ENCODE measurements around the gene KRT10.
"Not testable (repeated sequence)": the region's sequence is repeated elsewhere in the genome, so short reads cannot be mapped to it uniquely, and the experiment has no call there.

Gene KRT10

DNA sequence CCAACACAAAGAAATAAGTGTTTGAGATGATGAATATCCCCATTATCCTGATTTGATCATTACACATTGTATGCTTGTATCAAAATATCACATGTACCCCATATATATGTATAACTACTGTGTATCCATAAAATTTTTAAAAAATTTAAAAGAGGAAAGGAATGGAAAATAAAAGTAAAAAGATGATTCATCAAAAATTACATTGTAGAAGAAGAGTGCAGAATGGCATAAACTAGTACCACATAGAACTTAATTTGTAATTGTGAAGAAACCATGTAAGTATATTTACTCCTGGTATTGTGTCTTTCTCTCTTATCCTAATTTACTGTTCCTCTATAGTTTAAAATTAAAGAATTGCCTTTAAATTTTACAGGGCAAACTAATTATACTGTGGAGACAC, 11.5 kb upstream of the KRT10 start:
- in situ Hi-C loops (cut with MboI; ENCODE audit: low sequenced_read_pairs): no loop called here

DNA sequence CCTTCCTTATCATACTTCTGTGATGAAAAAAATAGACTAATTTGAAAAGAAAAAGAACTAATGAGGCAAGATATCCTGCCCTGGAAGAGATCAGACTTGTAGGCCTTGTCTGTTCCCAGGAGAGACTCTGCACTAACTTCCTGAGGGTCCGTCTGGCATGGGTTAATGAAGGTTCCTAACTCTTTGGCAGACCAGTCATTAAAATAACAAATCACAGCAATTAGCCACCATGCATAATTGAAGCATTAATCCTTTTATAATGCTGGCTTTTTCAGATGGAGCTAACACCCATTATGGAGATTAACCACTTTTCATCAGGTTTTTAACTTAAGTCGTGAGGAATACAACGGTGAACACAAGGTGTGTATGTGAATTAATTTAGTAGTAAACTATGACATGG, 10.4 kb upstream of the KRT10 start:
- in situ Hi-C loops (cut with MboI; ENCODE audit: low sequenced_read_pairs): no loop called here

DNA sequence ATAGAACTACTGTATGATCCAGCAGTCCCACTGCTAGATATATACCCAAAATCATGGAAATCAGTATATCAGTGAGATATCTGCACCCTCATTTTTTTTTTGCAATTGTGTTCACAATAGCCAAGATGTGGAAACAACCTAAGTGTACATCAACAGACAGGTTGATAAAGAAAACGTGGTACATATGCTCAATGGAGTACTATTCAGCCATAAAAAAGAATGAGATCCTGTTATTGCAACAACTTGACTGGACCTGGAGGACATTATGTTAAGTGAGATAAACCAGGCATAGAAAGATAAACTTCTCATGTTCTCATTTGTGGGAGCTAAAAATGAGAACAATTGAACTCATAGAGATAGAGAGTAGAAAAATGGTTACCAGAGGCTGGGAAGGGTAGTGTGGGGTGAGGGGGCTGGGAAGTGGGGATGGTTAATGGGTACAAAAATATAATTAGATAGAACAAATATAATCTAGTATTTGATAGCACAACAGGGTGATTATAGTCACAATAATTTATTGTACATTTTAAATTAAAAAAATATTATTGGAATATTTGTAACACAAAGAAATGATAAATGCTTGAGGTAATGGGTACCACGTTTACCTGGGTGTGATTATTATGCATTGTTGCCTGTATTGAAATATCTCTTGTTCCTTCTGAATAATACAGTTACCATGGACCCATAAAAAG, 7.8 kb upstream of the KRT10 start:
- in situ Hi-C loops (cut with MboI; ENCODE audit: low sequenced_read_pairs): no loop called here

DNA sequence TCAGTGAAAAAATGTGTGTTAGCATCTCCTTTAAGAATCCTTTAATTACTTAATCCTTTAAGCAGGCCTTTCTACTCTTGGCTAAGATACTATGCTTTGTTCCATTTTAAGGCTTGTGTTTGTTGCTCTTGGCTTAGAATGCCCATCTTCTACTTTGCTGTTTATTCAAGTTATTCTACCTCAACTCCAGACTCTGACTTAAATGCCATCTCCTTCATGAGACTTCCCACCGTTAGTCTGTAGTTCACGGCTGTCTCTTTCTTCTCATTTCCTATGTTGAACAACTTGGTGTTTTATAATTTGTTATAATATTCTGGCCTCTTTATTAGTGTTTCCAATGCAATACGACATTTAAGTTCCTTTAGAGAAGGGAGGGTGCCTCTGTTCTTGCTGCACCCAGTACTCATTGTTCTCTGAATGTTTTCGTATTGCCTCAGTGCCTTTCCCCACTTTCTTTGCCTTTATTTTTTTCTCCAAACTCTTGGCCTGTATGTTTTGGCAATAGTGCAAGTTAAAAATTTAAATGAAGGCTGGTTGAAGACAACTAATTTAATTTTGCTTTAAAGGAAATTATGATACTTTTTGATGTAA, 6.1 kb upstream of the KRT10 start:
- in situ Hi-C loops (cut with MboI; ENCODE audit: low sequenced_read_pairs): no loop called here

DNA sequence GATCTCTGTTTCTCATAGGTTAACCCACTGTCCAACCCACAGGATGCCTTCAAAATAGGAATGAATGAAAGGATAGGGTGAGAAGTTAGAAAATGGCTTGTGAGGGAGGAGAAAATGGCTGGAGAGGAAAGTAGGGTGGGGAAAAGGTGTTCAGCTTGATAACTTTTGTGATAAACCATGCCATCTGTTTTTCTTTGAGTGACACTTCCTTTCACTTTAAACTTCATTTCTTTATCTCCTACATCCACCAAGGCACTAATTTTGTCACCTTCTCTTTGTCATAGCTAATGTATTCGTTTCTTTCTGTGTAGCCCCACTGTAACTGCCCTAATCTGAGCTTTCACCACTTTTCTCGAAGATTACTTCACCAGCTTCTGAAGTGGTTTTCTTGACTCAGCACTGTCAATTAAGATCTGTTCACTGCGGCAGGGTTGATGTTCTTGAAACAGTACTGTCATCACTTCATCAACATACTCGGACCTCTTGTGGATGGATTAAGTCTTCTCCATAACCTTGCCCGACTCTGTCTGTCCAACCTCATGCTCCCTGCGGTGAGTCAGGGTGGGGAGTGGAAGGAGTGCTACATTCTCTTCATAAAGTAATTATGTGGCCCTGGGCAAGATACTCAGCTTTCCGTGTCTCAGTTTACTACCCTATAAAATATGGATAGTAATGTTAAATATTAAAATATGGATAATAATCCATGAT, 5.5 kb upstream of the KRT10 start:
- in situ Hi-C loops (cut with MboI; ENCODE audit: low sequenced_read_pairs): no loop called here

DNA sequence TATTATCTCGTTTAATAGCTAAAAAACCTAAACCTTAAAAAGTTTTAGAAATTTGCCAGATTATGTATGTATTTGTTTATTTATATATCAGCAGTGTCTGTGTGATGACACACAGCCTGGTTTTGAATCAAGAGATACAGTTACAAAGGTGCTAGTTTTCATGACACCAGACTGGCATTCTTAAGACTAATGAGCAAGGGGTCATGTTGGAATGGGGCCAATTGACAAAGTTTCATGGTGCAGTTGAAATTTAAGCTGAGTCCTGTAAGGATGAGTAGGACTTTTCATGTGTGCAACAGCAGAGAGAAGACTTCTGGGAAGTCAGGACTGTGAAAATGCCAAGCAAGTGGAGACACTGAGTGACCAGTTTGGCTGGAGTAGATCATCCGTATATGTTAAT, 3.2 kb upstream of the KRT10 start:
- in situ Hi-C loops (cut with MboI; ENCODE audit: low sequenced_read_pairs): no loop called here

DNA sequence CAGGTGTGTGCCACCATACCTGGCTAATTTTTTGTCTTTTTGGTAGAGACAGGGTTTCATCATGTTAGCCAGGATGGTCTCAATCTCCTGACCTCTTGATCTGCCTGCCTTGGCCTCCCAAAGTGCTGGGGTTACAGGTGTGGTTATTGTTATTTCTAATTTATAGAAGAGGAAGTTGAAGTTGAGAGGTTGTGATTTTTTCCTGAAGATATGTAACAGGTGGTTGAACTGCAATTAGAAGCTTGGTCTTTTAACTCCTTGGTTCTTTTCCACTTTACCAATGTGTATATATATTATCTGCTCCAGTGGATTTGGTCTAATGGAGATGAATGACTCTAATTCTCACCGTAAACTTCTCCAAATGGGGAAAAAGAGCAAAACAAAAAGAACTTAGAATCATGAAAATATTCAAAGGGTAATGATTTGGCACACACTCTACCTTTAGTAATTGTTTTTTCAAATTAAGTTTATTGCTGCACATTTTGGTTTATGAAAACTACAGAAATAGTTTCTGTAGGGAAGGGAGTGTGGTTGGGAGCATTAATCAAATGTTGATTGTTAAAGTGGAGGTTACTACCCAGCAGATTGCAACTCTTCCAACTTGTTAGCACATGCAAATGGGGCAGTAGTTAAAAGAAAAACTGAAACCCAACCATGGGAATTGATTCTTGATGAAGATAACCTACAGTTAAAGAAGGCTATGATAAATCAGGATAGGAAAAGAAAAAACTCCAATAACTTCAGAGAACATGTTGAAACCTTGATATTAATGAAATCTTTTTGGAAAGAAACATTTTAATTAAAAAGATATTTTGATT, 1.8 kb upstream of the KRT10 start:
- in situ Hi-C loops (cut with MboI; ENCODE audit: low sequenced_read_pairs): no loop called here

DNA sequence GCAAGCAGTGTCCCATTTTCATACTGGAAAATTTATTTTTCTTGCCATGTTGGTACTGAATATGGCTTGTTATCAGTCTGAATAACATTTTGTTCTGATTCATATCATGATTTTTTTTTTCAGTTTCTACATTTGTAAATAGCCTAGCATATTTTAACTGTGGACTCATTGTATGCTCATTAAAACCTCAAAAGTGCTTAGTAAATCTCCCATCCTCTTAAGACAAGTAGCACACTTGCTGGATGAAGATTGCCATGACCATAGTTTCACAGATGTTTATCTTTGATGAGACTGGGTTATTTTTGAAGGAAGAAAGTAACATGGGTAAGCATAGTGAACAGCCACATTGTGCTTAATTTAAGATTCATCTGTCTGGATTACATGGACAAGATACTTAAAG, 878 bp downstream of the KRT10 start:
- in situ Hi-C loops (cut with MboI; ENCODE audit: low sequenced_read_pairs): no loop called here

DNA sequence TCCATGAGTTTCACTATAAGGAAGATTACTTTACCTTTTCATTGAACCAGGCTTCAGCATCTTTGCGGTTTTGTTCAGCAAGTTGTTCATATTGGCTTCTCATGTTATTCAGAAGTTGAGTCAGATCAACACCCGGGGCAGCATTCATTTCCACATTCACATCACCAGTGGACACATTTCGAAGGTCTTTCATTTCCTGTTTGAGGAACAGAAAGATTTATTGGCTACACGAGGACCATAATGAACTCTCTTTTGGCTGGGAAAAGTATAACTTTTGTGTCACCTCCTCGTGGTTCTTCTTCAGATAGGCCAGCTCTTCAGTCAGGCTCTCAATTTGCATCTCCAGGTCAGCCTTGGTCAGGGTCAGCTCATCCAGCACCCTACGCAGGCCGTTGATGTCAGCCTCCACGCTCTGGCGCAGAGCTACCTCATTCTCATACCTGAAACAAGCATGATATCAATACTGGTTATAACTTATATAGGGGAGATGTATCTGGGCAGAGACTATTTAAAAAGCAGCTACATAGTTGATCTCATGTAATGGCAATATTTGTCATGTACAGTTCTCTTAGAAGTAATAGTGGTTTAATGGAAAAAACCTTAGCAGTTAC, 2.1 kb downstream of the KRT10 start:
- in situ Hi-C loops (cut with MboI; ENCODE audit: low sequenced_read_pairs): no loop called here

DNA sequence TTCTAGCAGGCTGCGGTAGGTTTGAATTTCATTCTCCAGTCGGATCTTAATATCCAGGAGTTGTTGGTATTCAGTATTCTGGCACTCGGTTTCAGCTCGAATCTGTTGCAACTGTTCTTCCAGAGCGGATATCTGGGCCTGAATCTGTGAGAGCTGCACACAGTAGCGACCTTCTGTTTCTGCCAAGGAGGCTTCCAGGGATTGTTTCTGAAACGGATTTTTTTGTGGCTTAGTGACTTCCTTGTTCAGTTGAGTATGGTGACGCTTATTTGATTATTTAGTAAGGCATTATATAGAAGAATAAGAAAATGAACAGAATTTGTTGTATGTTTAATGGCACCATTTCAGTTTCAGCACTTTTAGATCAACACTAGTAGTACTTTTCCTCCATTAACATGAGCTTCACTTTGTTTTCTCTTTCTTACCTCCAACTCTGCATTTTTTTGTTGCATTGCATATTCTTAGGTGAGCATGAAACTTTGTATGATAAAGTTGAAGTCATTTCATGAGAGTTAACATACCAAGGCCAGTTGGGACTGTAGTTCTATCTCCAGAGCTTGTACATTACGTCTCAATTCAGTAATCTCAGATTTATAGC, 2.8 kb downstream of the KRT10 start:
- in situ Hi-C loops (cut with MboI; ENCODE audit: low sequenced_read_pairs): no loop called here

DNA sequence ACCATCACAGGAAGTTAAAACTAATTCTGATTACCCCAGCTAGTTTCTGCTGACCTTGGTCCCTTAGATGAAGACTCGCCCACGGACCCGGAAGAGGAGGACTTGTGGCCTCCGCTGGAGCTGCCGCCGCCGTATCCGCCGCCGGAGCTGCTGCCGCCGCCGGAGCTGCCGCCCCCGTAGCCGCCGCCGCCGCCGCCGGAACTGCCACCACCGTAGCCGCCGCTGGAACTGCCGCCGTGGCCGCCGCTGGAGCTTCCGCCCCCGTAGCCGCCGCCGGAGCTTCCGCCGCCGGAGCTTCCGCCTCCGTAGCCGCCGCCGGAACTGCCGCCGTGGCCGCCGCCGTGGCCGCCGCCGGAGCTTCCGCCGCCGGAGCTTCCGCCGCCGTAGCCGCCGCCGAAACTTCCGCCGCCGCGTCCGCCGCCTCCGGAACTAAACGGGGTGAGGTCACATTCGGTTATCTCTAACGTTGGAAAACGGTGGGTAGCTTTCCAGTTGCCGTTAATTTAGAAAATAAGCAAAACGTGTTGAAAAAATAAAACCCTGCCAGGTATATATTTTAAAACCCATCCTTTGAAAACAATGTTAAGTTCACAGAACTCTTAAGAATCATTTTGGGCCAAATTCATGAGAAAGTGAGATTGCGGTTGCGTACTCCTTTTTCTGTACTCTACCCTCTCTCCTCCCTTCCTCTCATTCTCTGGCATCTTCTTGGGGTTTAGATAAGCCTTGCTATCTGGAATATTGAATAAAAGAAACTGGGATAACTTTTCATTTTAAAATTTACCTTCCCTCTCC, 3.5 kb downstream of the KRT10 start:
- in situ Hi-C loops (cut with MboI; ENCODE audit: low sequenced_read_pairs): no loop called here

DNA sequence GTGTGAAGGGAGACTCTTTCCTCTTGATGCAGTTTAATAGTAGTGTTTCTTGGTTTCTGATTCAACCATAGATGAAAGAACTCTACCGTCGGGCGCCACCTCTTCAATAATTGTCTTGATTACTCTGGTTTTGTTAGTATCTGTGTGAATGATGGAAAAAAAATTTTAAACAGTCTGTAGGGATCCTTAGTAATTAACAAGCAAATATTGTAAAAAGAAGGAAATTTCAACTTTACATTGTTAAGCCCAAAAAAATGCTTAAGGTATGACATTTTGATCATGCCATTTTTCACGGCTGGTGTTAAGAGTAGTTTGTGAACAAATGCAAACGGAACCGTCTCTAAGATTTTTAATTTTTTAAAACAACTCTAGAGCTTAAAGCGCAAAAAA, 4.1 kb downstream of the KRT10 start:
- in situ Hi-C loops (cut with MboI; ENCODE audit: low sequenced_read_pairs): no loop called here

DNA sequence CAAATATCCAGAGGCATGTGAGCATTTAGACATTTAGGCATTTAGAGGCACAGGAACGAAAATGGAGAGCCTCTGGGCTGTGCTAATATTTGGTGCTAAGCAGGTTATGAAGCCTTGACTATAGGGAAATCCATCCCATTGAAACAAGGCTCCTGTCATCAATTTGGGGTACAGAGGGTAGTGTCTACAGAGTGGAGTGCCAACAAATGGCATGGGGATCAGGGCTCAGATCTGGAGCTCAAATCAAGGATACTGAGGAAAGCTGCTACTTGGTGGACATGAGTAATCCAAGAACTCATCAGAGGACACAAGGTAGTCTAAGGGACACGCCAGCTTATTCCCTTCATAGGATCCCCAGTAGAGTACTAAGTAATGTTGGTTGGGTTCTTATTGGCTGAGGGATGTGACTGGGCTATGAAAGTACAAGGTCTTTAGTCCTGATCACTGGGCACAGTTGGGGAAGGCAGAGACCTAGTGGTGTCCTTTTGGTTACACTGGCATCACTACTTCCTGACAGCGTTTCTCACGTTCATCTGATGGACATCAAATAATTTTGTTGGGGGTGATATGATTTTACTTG, 5.2 kb downstream of the KRT10 start:
- in situ Hi-C loops (cut with MboI; ENCODE audit: low sequenced_read_pairs): no loop called here

DNA sequence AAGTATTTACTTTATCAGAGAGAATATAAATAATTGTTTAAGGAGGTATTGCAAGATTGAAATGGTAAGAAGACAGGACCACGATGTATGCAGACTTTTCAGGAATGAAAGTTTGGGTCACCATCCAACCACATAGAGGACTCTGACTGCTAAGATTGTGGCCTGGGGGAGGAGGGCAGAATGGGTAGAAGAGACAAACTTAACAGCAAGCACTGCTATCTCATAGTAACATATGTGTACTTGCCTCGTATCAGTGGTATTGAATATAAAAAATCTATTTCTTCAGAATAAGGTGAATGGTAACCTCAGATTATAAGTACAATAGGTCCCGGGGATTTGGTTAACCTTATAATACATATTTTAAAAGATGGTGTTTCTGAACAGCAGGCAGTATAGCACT, 5.8 kb downstream of the KRT10 start:
- in situ Hi-C loops (cut with MboI; ENCODE audit: low sequenced_read_pairs): no loop called here

DNA sequence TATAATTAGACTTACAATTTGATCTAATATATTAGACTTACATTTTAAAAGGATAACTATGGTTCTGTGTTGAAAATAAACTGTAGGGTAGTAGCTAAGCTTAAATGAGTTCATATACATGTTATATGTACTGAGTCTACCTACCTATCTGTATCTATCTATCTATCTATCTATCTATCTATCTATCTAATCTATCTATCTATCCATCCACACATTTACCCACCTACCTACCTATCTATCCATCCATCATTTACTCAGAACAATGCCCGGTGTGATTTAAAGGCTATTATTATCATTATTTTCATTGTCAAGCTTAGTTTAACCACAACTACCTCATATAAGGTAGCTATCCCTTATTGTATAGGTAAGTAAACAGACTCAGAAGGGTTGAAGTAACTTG, 7.0 kb downstream of the KRT10 start:
- in situ Hi-C loops (cut with MboI; ENCODE audit: low sequenced_read_pairs): no loop called here

DNA sequence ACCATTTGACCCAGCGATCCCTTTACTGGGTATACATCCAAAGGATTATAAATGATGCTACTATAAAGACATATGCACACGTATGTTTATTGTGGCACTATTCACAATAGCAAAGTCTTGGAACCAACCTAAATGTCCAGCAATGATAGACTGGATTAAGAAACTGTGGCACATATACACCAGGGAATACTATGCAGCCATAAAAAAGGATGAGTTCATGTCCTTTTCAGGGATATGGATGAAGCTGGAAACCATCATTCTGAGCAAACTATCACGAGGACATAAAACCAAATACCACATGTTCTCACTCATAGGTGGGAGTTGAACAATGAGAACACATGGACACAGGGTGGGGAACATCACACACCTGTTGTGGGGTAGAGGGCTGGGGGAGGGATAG, 7.8 kb downstream of the KRT10 start:
- in situ Hi-C loops (cut with MboI; ENCODE audit: low sequenced_read_pairs): not testable (repeated sequence)

DNA sequence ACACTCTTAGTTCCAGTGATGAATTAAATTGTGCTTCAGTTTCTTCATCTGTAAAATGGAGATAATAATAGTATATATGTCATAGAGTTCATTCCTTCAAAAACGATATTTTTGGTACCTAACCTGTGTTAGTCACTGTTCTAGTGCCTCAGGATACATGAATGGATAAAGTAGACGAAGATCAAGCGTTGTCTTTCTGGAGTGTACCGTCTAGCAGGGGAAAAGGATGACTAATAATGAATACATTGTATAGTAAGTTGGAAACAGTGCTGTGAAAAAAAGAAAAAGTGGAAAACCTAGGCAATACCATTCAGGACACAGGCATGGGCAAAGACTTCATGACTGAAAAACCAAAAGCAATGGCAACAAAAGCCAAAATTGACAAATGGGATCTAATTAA, 8.6 kb downstream of the KRT10 start:
- in situ Hi-C loops (cut with MboI; ENCODE audit: low sequenced_read_pairs): no loop called here

DNA sequence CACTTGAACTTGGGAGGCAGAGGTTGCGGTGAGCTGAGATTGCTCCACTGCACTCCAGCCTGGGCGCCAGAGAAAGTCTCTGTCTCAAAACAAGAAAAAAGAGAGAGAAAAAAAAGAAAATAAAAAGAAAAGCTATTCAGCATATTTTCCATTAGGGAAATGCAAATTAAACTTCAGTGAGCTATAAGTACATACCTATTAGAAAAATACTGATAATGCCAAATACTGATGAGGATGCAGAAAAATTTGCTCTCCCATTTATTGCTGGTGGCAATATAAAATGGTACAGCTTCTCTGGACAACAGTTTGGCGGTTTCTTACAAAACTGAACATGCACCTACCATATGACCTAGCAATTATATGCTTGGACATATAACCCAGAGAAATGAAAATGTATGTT, 9.8 kb downstream of the KRT10 start:
- in situ Hi-C loops (cut with MboI; ENCODE audit: low sequenced_read_pairs): no loop called here

DNA sequence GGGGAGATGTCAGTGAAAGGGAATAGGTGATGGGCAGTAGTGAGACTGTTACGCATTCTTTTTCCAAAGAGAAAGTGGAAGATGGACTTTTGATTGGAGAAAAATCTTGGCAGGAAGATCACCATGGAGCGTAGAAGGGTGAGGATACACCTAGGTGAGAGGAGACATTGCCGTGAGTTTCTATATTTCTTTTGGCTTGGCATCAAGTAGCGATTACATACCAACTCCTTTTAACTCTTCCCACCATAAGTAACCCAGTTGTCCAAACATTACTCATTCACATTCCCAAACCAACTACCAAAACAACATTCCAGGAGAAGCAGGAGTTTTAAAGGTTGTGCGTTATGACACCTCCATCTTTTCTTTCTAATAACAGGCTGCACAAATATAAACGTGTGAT, 11.9 kb downstream of the KRT10 start:
- in situ Hi-C loops (cut with MboI; ENCODE audit: low sequenced_read_pairs): no loop called here

Measured in HL-60/S4 treated with phorbol 12-myristate 13-acetate at 8.2 ng/mL for 4 days and 3 days (cell line).